Testis (tissue), 2 donors: ENCODE data around the gene CTBP1.
"Not testable (repeated sequence)": the region's sequence is repeated elsewhere in the genome, so short reads cannot be mapped to it uniquely, and the experiment has no call there.

Source experiments
- POLR2A ChIP-seq: fragments of 450-650 bp; IDR thresholded peaks from one replicate; pipeline ENCODE4 v1.6.1; 2017; ENCODE audit warnings: antibody characterized with exemption, mild to moderate bottlenecking, moderate library complexity
- TF ChIP-seq, protein P1 (sequence below), 3 experiments: fragments of 450-650 bp in 2 of 3; fragments of 200-600 bp in 1 of 3; sonication (generic) in 1 of 3; IDR thresholded peaks; one replicate each; pipeline ENCODE4 v1.5.1; 2016 to 2019; ENCODE audit warnings: antibody characterized with exemption in 3 of 3, mild to moderate bottlenecking in 2 of 3, moderate library complexity in 1 of 3

DNA sequence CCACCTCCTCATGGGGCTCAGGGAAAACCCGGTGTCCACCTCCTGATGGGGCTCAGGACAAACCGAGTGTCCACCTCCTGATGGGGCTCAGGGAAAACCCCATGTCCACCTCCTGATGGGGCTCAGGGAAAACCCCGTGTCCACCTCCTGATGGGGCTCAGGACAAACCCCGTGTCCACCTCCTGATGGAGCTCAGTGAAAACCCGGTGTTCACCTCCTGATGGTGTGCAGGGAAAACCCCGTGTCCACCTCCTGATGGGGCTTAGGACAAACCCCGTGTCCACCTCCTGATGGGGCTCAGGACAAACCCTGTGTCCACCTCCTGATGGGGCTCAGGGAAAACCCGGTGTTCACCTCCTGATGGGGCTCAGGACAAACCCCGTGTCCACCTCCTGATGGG lies 11.7 kb downstream of the CTBP1 start:
- TF ChIP-seq, protein P1, sequence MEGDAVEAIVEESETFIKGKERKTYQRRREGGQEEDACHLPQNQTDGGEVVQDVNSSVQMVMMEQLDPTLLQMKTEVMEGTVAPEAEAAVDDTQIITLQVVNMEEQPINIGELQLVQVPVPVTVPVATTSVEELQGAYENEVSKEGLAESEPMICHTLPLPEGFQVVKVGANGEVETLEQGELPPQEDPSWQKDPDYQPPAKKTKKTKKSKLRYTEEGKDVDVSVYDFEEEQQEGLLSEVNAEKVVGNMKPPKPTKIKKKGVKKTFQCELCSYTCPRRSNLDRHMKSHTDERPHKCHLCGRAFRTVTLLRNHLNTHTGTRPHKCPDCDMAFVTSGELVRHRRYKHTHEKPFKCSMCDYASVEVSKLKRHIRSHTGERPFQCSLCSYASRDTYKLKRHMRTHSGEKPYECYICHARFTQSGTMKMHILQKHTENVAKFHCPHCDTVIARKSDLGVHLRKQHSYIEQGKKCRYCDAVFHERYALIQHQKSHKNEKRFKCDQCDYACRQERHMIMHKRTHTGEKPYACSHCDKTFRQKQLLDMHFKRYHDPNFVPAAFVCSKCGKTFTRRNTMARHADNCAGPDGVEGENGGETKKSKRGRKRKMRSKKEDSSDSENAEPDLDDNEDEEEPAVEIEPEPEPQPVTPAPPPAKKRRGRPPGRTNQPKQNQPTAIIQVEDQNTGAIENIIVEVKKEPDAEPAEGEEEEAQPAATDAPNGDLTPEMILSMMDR (IDR thresholded peaks at IDR 0.05): not testable (repeated sequence)
- TF ChIP-seq POLR2A: not testable (repeated sequence)
